Activated effector memory CD4-positive, alpha-beta T cell treated with Interleukin-2 at 50 U/mL for 16 hours (primary cell): ENCODE measurements around the gene LRRC75A.
A peak's percentile ranks its signal among the peaks of the same experiment; 100 is the strongest.
"Not testable (repeated sequence)": the region's sequence is repeated elsewhere in the genome, so short reads cannot be mapped to it uniquely, and the experiment has no call there.

ENCODE experiments used
- DNase-seq: peaks from one replicate; pipeline ENCODE4 v3.0.0-alpha.2; 2020

LRRC75A gene

GRCh38 chr17:16428098-16428882 lies 63.7 kb downstream of the LRRC75A start:
- DNase-seq: no peak

- DNase-seq: no peak
Observed at GRCh38 chr17:16427020-16427419, 65.0 kb downstream of the LRRC75A start.

GRCh38 chr17:16425698-16426659 lies 66.0 kb downstream of the LRRC75A start:
- no peak for DNase-seq

- no peak for DNase-seq
Observed at GRCh38 chr17:16425202-16425601, 66.8 kb downstream of the LRRC75A start.

GRCh38 chr17:16423226-16423872 lies 68.6 kb downstream of the LRRC75A start:
- DNase-seq: no peak

- DNase-seq: no peak
Observed at GRCh38 chr17:16422416-16422815, 69.6 kb downstream of the LRRC75A start.

- peak; percentile 39 for DNase-seq
Observed at GRCh38 chr17:16419929-16420271, 72.1 kb downstream of the LRRC75A start.

- DNase-seq: peak; percentile 21
Observed at GRCh38 chr17:16419074-16419928, 72.7 kb downstream of the LRRC75A start.

GRCh38 chr17:16418685-16419068 lies 73.3 kb downstream of the LRRC75A start:
- no peak for DNase-seq

GRCh38 chr17:16417896-16418684 lies 73.9 kb downstream of the LRRC75A start:
- DNase-seq: no peak

GRCh38 chr17:16417399-16417798 lies 74.6 kb downstream of the LRRC75A start:
- no peak for DNase-seq

- DNase-seq: peak; percentile 39
Observed at GRCh38 chr17:16415031-16415924, 76.7 kb downstream of the LRRC75A start, which contains the start of gene TRPV2. TSS of gene TRPV2 (plus strand) at chr17:16415571. CDS start at chr17:16417669, 2,098 bp downstream.

- no peak for DNase-seq
Observed at GRCh38 chr17:16407911-16408588, 83.9 kb downstream of the LRRC75A start.

GRCh38 chr17:16406742-16407674 lies 85.0 kb downstream of the LRRC75A start:
- no peak for DNase-seq

GRCh38 chr17:16403847-16404246 lies 88.1 kb downstream of the LRRC75A start:
- not testable (repeated sequence) for DNase-seq

- no peak for DNase-seq
Observed at GRCh38 chr17:16398270-16399267, 93.4 kb downstream of the LRRC75A start.

- not testable (repeated sequence) for DNase-seq
Observed at GRCh38 chr17:16396693-16397092, 95.3 kb downstream of the LRRC75A start.
